ENCODE results near the gene EZH2.

The EZH2 gene

DNA sequence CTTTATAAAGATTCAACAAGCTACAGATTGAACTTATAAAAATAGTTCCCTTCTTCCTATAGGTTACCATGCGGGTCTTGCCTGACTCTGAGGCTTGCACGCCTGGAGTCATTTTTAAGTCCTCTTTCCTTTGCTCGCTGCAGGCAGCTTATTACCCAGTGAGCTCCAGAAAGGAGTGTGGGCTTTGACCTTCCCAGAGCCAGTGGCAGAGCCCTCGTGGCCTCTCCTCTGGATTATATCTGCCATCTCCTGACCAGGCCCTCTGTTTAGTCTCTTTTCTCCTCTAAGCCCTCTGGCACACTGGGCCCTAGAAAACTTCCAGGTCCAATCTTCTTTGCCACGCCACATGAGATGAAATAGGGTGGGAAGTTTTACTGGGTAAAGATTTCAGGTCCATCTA is 39.9 kb upstream of the EZH2 start:
- no peaks in the 10 kb centered on the region for H3K27me3 ChIP-seq (ENCODE audit: insufficient read depth, low read length, poor library complexity)
- TF ChIP-seq EZH2 (IDR thresholded peaks at IDR 0.05; ENCODE audit: borderline replicate concordance, low read depth, low read length, severe bottlenecking): no peak
- TF ChIP-seq, protein P1, sequence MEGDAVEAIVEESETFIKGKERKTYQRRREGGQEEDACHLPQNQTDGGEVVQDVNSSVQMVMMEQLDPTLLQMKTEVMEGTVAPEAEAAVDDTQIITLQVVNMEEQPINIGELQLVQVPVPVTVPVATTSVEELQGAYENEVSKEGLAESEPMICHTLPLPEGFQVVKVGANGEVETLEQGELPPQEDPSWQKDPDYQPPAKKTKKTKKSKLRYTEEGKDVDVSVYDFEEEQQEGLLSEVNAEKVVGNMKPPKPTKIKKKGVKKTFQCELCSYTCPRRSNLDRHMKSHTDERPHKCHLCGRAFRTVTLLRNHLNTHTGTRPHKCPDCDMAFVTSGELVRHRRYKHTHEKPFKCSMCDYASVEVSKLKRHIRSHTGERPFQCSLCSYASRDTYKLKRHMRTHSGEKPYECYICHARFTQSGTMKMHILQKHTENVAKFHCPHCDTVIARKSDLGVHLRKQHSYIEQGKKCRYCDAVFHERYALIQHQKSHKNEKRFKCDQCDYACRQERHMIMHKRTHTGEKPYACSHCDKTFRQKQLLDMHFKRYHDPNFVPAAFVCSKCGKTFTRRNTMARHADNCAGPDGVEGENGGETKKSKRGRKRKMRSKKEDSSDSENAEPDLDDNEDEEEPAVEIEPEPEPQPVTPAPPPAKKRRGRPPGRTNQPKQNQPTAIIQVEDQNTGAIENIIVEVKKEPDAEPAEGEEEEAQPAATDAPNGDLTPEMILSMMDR (IDR thresholded peaks at IDR 0.05; ENCODE audit: borderline replicate concordance, extremely low read depth, low read length, poor library complexity, severe bottlenecking): no peak
- no peaks in the 10 kb centered on the region for H3K9me3 ChIP-seq (ENCODE audit: insufficient read depth, low read length, severe bottlenecking)
- no peak for ATAC-seq (ENCODE audit: insufficient read depth, low read depth)
- H3K4me3 ChIP-seq (ENCODE audit: low read depth in 1 of 2, low read length in 2 of 2): no peak overlapping the region
- no peak overlapping the region for H3K4me2 ChIP-seq (ENCODE audit: insufficient read depth, low read length)
- H3K36me3 ChIP-seq (ENCODE audit: insufficient read depth, low read length): no peaks in the 10 kb centered on the region
- no peak overlapping the region for H3K9ac ChIP-seq (ENCODE audit: low read depth, low read length)
- H2AFZ ChIP-seq (ENCODE audit: low read depth, low read length): no peak overlapping the region
- no peak for DNase-seq
- no peak overlapping the region for H3K27ac ChIP-seq (ENCODE audit: low read length)
- no peaks in the 10 kb centered on the region for H3K79me2 ChIP-seq (ENCODE audit: insufficient read depth, low read length)
- no peaks in the 10 kb centered on the region for H4K20me1 ChIP-seq (ENCODE audit: insufficient read depth, low read length)
- no peaks in the 10 kb centered on the region for H3K4me1 ChIP-seq (ENCODE audit: insufficient read depth, low read length)

DNA sequence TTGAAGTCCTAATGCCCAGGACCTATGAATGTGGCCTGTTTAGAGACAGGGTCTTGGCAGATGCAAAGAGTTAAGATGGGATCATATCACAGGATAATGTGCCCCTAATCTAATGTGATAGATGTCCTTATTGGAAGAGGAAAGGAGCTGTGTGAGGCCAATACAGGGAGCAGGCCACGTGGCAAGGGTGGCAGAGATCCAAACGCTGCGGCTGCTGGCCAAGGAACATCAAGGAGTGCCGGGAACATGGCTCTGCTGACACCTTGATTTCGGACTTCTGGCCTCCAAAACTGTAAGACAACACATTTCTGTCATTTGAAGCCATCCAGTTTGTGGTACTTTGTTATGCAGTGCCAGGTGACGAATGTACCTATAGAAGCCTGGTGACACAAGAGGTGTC is 37.7 kb upstream of the EZH2 start:
- H2AFZ ChIP-seq (ENCODE audit: low read depth, low read length): no peak overlapping the region

DNA sequence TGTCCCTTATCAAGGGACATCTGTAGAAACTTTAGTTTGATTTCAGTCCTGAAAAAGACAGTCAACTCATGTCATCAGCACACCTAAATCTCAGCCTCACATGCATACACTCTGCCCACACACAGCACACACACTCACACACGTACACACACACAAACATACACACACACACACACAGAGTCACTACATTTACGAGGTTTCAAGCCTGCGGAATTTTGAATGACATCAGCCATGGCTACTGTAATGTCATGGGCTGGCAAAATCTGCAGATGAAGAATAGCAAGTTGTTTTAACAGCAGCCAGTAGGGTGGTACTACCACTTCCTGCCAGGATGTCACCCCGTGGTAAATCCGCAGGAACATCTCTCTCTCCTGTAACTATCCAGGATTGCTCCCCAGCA is 37.1 kb upstream of the EZH2 start:
- H3K27me3 ChIP-seq (ENCODE audit: insufficient read depth, low read length, poor library complexity): no peaks in the 10 kb centered on the region
- H3K4me1 ChIP-seq (ENCODE audit: insufficient read depth, low read length): no peaks in the 10 kb centered on the region
- no peaks in the 10 kb centered on the region for H3K9me3 ChIP-seq (ENCODE audit: insufficient read depth, low read length, severe bottlenecking)
- no peak overlapping the region for H3K4me3 ChIP-seq (ENCODE audit: low read depth in 1 of 2, low read length in 2 of 2)
- TF ChIP-seq, protein P1 (IDR thresholded peaks at IDR 0.05; ENCODE audit: borderline replicate concordance, extremely low read depth, low read length, poor library complexity, severe bottlenecking): peak; percentile 10
- no peak for TF ChIP-seq EZH2 (IDR thresholded peaks at IDR 0.05; ENCODE audit: borderline replicate concordance, low read depth, low read length, severe bottlenecking)
- no peaks in the 10 kb centered on the region for H3K79me2 ChIP-seq (ENCODE audit: insufficient read depth, low read length)
- no peak overlapping the region for H2AFZ ChIP-seq (ENCODE audit: low read depth, low read length)
- H3K9ac ChIP-seq (ENCODE audit: low read depth, low read length): no peak overlapping the region
- no peak overlapping the region for H3K27ac ChIP-seq (ENCODE audit: low read length)
- peak; percentile 15 for DNase-seq
- H3K4me2 ChIP-seq (ENCODE audit: insufficient read depth, low read length): no peak overlapping the region
- peak; percentile 78 for ATAC-seq (ENCODE audit: insufficient read depth, low read depth)
- no peaks in the 10 kb centered on the region for H3K36me3 ChIP-seq (ENCODE audit: insufficient read depth, low read length)
- H4K20me1 ChIP-seq (ENCODE audit: insufficient read depth, low read length): no peaks in the 10 kb centered on the region

More for the DNA sequence above, 37.7 kb upstream of the EZH2 start:
- H3K4me2 ChIP-seq (ENCODE audit: insufficient read depth, low read length): no peak overlapping the region
- H3K27me3 ChIP-seq (ENCODE audit: insufficient read depth, low read length, poor library complexity): no peaks in the 10 kb centered on the region
- DNase-seq (no peak), ATAC-seq (ENCODE audit: insufficient read depth, low read depth) (no peak)
- no peaks in the 10 kb centered on the region for H4K20me1 ChIP-seq (ENCODE audit: insufficient read depth, low read length)
- H3K4me1 ChIP-seq (ENCODE audit: insufficient read depth, low read length): no peaks in the 10 kb centered on the region
- H3K27ac ChIP-seq (ENCODE audit: low read length): no peak overlapping the region
- no peaks in the 10 kb centered on the region for H3K79me2 ChIP-seq (ENCODE audit: insufficient read depth, low read length)
- H3K9ac ChIP-seq (ENCODE audit: low read depth, low read length): no peak overlapping the region
- no peak overlapping the region for H3K4me3 ChIP-seq (ENCODE audit: low read depth in 1 of 2, low read length in 2 of 2)
- TF ChIP-seq EZH2 (IDR thresholded peaks at IDR 0.05; ENCODE audit: borderline replicate concordance, low read depth, low read length, severe bottlenecking): no peak
- TF ChIP-seq, protein P1 (IDR thresholded peaks at IDR 0.05; ENCODE audit: borderline replicate concordance, extremely low read depth, low read length, poor library complexity, severe bottlenecking): no peak
- H3K9me3 ChIP-seq (ENCODE audit: insufficient read depth, low read length, severe bottlenecking): no peaks in the 10 kb centered on the region
- no peaks in the 10 kb centered on the region for H3K36me3 ChIP-seq (ENCODE audit: insufficient read depth, low read length)

DNA sequence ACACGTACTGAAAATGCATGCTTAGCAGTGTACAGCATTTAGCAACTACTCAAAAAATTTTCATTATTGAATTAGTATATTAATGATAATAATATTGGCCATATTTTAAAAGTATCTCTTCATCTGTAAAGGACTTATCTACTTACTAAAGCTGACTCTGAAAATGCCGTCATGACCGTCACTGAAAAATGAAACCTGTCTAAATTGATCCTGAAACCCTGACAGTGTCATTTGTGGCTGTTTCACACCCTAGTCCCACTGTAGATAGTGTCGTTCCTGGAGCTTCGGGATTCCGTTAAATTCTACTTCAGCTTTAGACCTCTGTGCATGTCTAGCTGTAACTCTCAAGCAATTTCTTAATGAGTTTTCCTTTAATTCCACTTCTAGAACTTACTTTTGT is 35.8 kb upstream of the EZH2 start:
- no peak for ATAC-seq (ENCODE audit: insufficient read depth, low read depth)
- Histone ChIP-seq H2AFZ (ENCODE audit: low read depth, low read length) (no peak overlapping the region), H3K27me3 (ENCODE audit: insufficient read depth, low read length, poor library complexity) (no peaks in the 10 kb centered on the region), H3K27ac (ENCODE audit: low read length) (no peak overlapping the region), H3K4me1 (ENCODE audit: insufficient read depth, low read length) (no peaks in the 10 kb centered on the region), H3K79me2 (ENCODE audit: insufficient read depth, low read length) (no peaks in the 10 kb centered on the region), H3K36me3 (ENCODE audit: insufficient read depth, low read length) (no peaks in the 10 kb centered on the region), H3K4me2 (ENCODE audit: insufficient read depth, low read length) (no peak overlapping the region), H3K4me3 (ENCODE audit: low read depth in 1 of 2, low read length in 2 of 2) (no peak overlapping the region), H3K9ac (ENCODE audit: low read depth, low read length) (no peak overlapping the region), H3K9me3 (ENCODE audit: insufficient read depth, low read length, severe bottlenecking) (no peaks in the 10 kb centered on the region), H4K20me1 (ENCODE audit: insufficient read depth, low read length) (no peaks in the 10 kb centered on the region)
- no peak for DNase-seq
- no peak for TF ChIP-seq EZH2 (IDR thresholded peaks at IDR 0.05; ENCODE audit: borderline replicate concordance, low read depth, low read length, severe bottlenecking)

Data from DND-41 (cell line).